Measurements from ENCODE around the gene WNK2. TPM values are rescaled to one million over a fixed set of nuclear protein-coding genes. Genes with fewer than 3 reads are reported as not detected.

Gene WNK2
- total and polyA plus RNA-seq, 9 donors: 7.4 to 20.7 (median 14.9) TPM

- peak; percentile 95 for DNase-seq
- peaks cover 4% of the 10 kb centered on the region for H3K36me3 ChIP-seq (ENCODE audit: control insufficient read depth, insufficient read depth, low read length)
- peak overlapping the region; percentile 42 for H3K27ac ChIP-seq (ENCODE audit: low read length)
- H3K9me3 ChIP-seq (replicated peaks; ENCODE audit: control insufficient read depth, low read depth, low read length): no peaks in the 10 kb centered on the region
- 28% methylated on average over 15 of the region's 16 CpGs for WGBS (ENCODE audit: insufficient coverage)
- peaks cover 5% of the 10 kb centered on the region for H3K27me3 ChIP-seq (ENCODE audit: control insufficient read depth, insufficient read depth, low read length)
- H3K4me3 ChIP-seq (ENCODE audit: low read length): no peak overlapping the region
- peaks cover 40% of the 10 kb centered on the region for H3K4me1 ChIP-seq (ENCODE audit: control insufficient read depth, insufficient read depth, low read length)
Measured at GRCh38 chr9:93235300-93235960, 51.5 kb downstream of the WNK2 start.

DNA sequence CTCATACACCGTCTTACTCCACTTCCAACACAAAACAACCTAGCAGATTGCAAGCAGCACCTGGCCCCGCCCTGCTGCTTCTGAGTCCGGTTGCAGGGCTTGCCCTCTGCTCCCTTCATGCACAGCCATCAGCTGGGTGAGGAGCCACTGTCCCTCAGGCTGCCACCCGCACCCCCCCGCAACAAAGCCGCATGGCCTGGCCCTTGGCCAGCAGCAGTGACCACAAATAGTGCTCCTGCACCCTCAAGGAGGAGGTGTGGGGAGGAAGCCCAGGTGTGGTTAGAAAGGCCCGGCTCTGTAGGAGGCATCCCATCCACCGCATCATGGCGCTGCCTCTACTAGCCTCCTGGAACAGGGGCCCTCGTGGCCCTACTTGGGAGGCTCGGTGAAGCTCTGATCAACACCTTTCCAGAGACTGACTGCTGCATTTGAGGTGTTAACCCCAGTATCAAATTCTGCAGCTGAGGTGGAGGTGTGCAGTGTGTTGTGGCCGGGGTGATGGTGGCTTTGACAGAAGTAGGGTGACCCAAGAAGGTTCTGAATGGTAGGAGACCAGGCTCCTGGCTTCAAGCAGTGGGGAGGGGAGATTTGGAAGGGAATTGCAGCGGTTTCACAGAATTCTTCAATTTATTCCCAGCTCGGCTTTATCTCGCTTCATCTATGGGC is 52.7 kb downstream of the WNK2 start:
- Histone ChIP-seq H3K27me3 (ENCODE audit: control insufficient read depth, insufficient read depth, low read length) (peaks cover 5% of the 10 kb centered on the region), H3K9me3 (replicated peaks; ENCODE audit: control insufficient read depth, low read depth, low read length) (no peaks in the 10 kb centered on the region), H3K36me3 (ENCODE audit: control insufficient read depth, insufficient read depth, low read length) (peaks cover 4% of the 10 kb centered on the region), H3K27ac (ENCODE audit: low read length) (no peak overlapping the region), H3K4me3 (ENCODE audit: low read length) (no peak overlapping the region), H3K4me1 (ENCODE audit: control insufficient read depth, insufficient read depth, low read length) (peaks cover 34% of the 10 kb centered on the region)
- no peak for DNase-seq
- 88% methylated on average over 8 of the region's 15 CpGs for WGBS (ENCODE audit: insufficient coverage)

DNA sequence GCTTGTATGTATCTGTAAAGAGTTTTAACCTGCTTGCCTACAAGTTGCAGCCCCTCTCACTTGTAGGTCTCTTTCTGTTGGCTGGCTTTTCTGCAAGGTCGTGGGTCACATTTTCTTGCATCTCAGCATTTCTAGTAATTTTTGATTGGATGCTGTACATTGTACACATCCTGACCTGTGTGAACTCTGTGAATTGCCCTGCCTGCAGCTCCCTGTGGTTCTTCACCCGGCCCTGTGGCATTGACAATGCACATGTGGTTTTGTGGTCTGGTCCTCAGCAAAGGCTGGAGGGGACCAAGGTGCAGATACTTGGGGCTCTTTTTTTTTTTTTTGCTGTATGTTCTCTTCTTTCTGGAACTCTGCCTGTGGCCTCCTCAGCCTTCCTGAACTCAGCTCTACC is 53.6 kb downstream of the WNK2 start:
- WGBS (ENCODE audit: insufficient coverage): no CpG with 5 or more reads among the region's 2 CpGs
- Histone ChIP-seq H3K4me1 (ENCODE audit: control insufficient read depth, insufficient read depth, low read length) (peaks cover 31% of the 10 kb centered on the region), H3K9me3 (replicated peaks; ENCODE audit: control insufficient read depth, low read depth, low read length) (no peaks in the 10 kb centered on the region), H3K27ac (ENCODE audit: low read length) (no peak overlapping the region), H3K36me3 (ENCODE audit: control insufficient read depth, insufficient read depth, low read length) (peaks cover 4% of the 10 kb centered on the region), H3K4me3 (ENCODE audit: low read length) (no peak overlapping the region), H3K27me3 (ENCODE audit: control insufficient read depth, insufficient read depth, low read length) (no peaks in the 10 kb centered on the region)
- no peak for DNase-seq

- Histone ChIP-seq H3K27me3 (ENCODE audit: control insufficient read depth, insufficient read depth, low read length) (no peaks in the 10 kb centered on the region), H3K4me1 (ENCODE audit: control insufficient read depth, insufficient read depth, low read length) (peaks cover 27% of the 10 kb centered on the region), H3K4me3 (ENCODE audit: low read length) (no peak overlapping the region), H3K9me3 (replicated peaks; ENCODE audit: control insufficient read depth, low read depth, low read length) (no peaks in the 10 kb centered on the region), H3K36me3 (ENCODE audit: control insufficient read depth, insufficient read depth, low read length) (peaks cover 4% of the 10 kb centered on the region), H3K27ac (ENCODE audit: low read length) (no peak overlapping the region)
- WGBS (ENCODE audit: insufficient coverage): 91% methylated on average over 14 of the region's 19 CpGs
- DNase-seq: no peak
Measured at GRCh38 chr9:93238953-93239925, 55.3 kb downstream of the WNK2 start.

DNA sequence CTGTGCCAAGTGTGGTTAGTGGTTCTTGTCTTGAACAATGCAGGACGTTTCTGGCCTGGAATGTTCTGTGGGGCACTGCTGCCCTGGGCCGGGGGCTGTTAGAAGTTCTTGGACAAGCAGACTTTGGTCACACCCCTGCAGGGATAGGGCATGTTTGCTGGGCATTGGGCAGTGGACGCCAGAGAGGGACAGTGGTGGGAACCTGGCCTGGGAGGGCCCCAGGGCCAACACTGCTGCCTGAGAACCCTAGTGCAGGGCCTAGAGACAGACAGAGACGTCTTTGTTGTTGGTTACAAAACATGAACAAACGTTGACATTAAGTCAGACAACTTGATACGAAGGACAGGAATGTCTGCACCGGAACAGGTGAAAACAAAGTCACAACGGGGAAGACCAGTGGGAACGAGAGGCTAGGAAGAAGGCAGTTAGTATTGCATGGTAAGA is 57.0 kb downstream of the WNK2 start:
- Histone ChIP-seq H3K9me3 (replicated peaks; ENCODE audit: control insufficient read depth, low read depth, low read length) (no peaks in the 10 kb centered on the region), H3K27ac (ENCODE audit: low read length) (no peak overlapping the region), H3K4me1 (ENCODE audit: control insufficient read depth, insufficient read depth, low read length) (peaks cover 11% of the 10 kb centered on the region), H3K36me3 (ENCODE audit: control insufficient read depth, insufficient read depth, low read length) (peaks cover 4% of the 10 kb centered on the region), H3K27me3 (ENCODE audit: control insufficient read depth, insufficient read depth, low read length) (no peaks in the 10 kb centered on the region), H3K4me3 (ENCODE audit: low read length) (no peak overlapping the region)
- 78% methylated on average over 9 of the region's 9 CpGs for WGBS (ENCODE audit: insufficient coverage)
- DNase-seq: no peak

GRCh38 chr9:93243112-93243511 is 59.2 kb downstream of the WNK2 start:
- no peak for DNase-seq
- WGBS (ENCODE audit: insufficient coverage): 78% methylated on average over 9 of the region's 9 CpGs
- no peaks in the 10 kb centered on the region for H3K27me3 ChIP-seq (ENCODE audit: control insufficient read depth, insufficient read depth, low read length)
- H3K4me3 ChIP-seq (ENCODE audit: low read length): no peak overlapping the region
- H3K9me3 ChIP-seq (replicated peaks; ENCODE audit: control insufficient read depth, low read depth, low read length): no peaks in the 10 kb centered on the region
- peaks cover 4% of the 10 kb centered on the region for H3K36me3 ChIP-seq (ENCODE audit: control insufficient read depth, insufficient read depth, low read length)
- no peak overlapping the region for H3K27ac ChIP-seq (ENCODE audit: low read length)
- H3K4me1 ChIP-seq (ENCODE audit: control insufficient read depth, insufficient read depth, low read length): peaks cover 7% of the 10 kb centered on the region

GRCh38 chr9:93244101-93244500 is 60.2 kb downstream of the WNK2 start:
- Histone ChIP-seq H3K4me3 (ENCODE audit: low read length) (no peak overlapping the region), H3K27me3 (ENCODE audit: control insufficient read depth, insufficient read depth, low read length) (no peaks in the 10 kb centered on the region), H3K36me3 (ENCODE audit: control insufficient read depth, insufficient read depth, low read length) (no peaks in the 10 kb centered on the region), H3K9me3 (replicated peaks; ENCODE audit: control insufficient read depth, low read depth, low read length) (no peaks in the 10 kb centered on the region), H3K4me1 (ENCODE audit: control insufficient read depth, insufficient read depth, low read length) (peaks cover 7% of the 10 kb centered on the region), H3K27ac (ENCODE audit: low read length) (no peak overlapping the region)
- 20% methylated on average over 1 of the region's 5 CpGs for WGBS (ENCODE audit: insufficient coverage)
- DNase-seq: no peak

DNA sequence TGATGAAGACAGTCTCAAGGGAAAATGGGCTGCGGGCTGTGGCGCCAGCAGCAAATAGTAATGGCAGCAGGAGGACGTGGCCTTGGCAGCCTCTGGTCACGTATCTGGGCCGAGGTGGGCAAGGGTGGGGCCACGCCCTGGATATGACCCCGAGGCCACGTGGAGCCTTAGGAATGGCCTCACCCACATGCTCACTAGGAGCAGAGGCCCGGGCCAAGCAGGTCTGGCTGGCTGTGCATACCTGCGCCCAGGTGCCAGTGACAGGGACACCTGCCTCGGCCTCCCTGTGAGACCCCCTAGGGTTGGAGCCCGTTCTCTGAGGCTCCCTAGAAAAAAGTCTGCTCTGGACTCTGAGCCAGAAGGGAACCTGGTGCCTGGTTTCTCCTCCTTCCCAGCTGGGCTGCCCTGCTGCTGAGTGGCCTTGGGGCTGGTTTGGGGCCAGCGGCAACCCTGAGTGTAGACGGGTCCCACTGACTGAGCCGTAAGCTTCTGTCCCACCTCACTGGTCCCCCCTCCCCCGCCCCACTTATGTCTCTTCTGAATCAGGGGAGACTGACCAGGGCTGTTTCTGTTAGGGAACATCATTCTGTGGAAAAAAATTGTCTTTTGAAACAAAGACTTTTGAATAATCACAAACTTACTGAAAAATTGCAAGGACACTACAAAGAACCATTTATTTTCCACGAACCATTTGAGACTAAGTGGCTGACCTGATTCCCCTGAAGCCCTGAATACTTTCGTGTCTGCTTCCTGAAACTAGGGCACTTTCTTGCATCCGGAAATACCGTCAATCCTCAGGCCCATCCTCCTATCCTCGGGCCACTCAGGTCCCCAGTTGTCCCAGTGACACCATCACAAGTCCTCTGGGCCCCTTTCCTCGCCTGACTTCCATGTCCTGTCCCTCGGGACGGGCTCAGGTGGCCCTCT is 60.8 kb downstream of the WNK2 start:
- no peak for DNase-seq
- no peak overlapping the region for H3K27ac ChIP-seq (ENCODE audit: low read length)
- H3K9me3 ChIP-seq (replicated peaks; ENCODE audit: control insufficient read depth, low read depth, low read length): no peaks in the 10 kb centered on the region
- H3K4me1 ChIP-seq (ENCODE audit: control insufficient read depth, insufficient read depth, low read length): peaks cover 7% of the 10 kb centered on the region
- no peaks in the 10 kb centered on the region for H3K27me3 ChIP-seq (ENCODE audit: control insufficient read depth, insufficient read depth, low read length)
- no peak overlapping the region for H3K4me3 ChIP-seq (ENCODE audit: low read length)
- 83% methylated on average over 19 of the region's 24 CpGs for WGBS (ENCODE audit: insufficient coverage)
- H3K36me3 ChIP-seq (ENCODE audit: control insufficient read depth, insufficient read depth, low read length): no peaks in the 10 kb centered on the region

GRCh38 chr9:93245437-93245970 is 61.6 kb downstream of the WNK2 start:
- Histone ChIP-seq H3K27me3 (ENCODE audit: control insufficient read depth, insufficient read depth, low read length) (no peaks in the 10 kb centered on the region), H3K36me3 (ENCODE audit: control insufficient read depth, insufficient read depth, low read length) (no peaks in the 10 kb centered on the region), H3K27ac (ENCODE audit: low read length) (no peak overlapping the region), H3K9me3 (replicated peaks; ENCODE audit: control insufficient read depth, low read depth, low read length) (no peaks in the 10 kb centered on the region), H3K4me1 (ENCODE audit: control insufficient read depth, insufficient read depth, low read length) (peaks cover 7% of the 10 kb centered on the region), H3K4me3 (ENCODE audit: low read length) (no peak overlapping the region)
- DNase-seq: no peak
- WGBS (ENCODE audit: insufficient coverage): 92% methylated on average over 2 of the region's 5 CpGs
